GM19468 (cell line): ENCODE results near the gene KDM5A.
"Not testable (repeated sequence)": the region's sequence is repeated elsewhere in the genome, so short reads cannot be mapped to it uniquely, and the experiment has no call there.

Source experiments
- ATAC-seq: cut with Tn5 transposase; IDR thresholded peaks from one replicate; pipeline ENCODE4 v1.9.1; 2021; ENCODE audit warnings: mild to moderate bottlenecking, moderate library complexity, moderate number of reproducible peaks; ENCODE audit not compliant: unreplicated experiment; ENCODE audit errors: extremely low read depth

KDM5A gene

GRCh38 chr12:252636-253035, 136.5 kb downstream of the KDM5A start:
- ATAC-seq, result no peak

- ATAC-seq, result no peak
These were observed 141.8 kb downstream of the KDM5A start for GRCh38 chr12:247271-247670.

DNA sequence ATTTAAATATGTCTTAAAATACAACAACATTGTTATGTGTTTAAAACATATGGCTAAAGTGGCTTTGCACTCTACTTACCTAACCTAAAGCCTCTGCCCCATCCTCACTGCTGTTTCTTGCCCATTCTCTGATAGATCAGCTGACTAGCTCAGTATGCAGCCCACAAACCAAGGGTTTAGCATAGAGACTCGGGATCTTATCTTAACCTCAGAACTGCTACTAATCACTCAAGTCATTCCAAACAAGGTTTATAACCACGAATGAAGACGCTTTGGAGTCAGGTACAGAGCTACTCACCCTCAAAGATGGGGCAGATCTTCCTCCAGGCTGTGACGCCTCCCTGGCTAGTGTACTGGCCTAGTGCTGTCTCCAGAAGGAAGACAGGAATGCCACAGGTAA, 145.7 kb downstream of the KDM5A start:
- no peak for ATAC-seq

DNA sequence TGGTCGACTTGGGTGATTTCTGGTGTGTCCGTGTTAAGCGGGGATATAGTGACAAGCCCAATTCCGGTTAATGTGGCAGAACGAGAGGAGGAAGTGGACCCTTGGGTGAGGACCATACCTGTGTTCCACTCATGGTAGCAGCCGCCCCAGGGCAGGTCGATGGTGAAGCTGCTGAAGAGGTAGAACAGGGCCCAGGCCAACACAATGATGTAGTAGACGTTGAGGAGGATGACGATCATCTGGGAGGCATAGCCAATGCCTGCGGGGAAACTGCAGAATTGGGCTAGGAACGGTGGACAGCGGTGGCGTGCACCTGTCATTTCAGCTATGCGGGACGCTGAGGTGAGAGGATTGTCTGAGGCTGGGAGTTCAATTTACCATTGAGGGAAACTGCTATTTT, 146.6 kb downstream of the KDM5A start:
- ATAC-seq, result no peak

- ATAC-seq, result no peak
These were observed 147.9 kb downstream of the KDM5A start for GRCh38 chr12:241266-241665.

- no peak for ATAC-seq
These were observed 148.6 kb downstream of the KDM5A start for GRCh38 chr12:240566-240965.

- no peak for ATAC-seq
These were observed 150.3 kb downstream of the KDM5A start for GRCh38 chr12:238736-239398.

- no peak for ATAC-seq
These were observed 151.0 kb downstream of the KDM5A start for GRCh38 chr12:238116-238515.

DNA sequence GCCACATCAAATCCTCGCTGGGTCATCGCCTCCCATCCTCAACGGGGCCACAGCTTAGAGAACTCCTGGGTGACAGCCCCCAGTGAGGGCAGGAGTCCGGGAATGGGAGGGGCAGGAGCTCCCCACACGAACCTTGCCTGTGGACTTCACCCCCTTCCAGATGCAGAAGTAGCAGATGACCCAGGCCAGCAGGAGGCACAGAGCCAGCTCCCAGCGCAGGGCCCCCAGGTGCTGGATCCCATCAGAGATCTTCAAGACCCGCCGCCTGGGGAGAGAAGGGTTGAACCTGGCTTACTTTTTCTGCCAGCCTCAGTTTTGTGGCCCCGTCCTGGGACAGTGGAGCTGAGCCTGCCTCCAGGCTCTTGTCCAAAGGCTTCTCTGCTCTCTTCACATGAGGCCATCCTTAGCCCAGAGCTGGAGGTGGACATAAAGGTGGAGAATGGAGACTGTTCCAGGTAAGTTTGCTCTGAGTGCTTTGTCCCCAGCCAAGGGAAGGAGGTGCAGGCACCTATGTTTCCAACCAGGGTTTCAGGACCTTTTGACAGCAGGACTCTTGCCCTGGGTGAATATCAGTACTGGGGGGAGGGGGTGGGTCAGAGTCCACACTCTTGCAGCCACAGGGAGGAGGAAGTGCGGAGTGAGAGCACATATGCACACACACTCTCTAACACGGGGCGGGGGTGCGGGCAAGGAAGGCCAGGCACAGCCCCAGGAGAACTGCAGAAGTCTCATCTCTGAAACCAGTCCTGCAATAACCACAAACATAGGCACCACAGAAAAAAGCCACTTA, 151.9 kb downstream of the KDM5A start:
- no peak for ATAC-seq

GRCh38 chr12:236445-236844, 152.7 kb downstream of the KDM5A start:
- ATAC-seq, result no peak

DNA sequence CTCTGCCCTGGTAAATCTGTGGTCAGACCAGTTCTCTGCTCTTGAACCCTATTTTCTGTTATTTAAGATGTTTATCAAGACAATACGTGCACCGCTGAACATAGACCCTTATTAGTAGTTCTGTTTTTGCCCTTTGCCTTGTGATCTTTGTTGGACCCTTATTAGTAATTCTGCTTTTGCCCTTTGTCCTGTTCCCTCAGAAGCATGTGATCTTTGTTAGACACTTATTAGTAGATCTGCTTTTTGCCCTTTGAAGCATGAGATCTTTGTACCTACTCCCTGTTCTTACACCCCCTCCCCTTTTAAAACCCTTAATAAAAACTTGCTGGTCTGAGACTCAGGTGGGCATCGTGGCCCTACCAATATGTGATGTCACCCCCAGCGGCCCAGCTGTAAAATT, 153.2 kb downstream of the KDM5A start:
- not testable (repeated sequence) for ATAC-seq

- ATAC-seq, result no peak
These were observed 154.2 kb downstream of the KDM5A start for GRCh38 chr12:234891-235415.

- no peak for ATAC-seq
These were observed 155.1 kb downstream of the KDM5A start for GRCh38 chr12:234019-234418.

DNA sequence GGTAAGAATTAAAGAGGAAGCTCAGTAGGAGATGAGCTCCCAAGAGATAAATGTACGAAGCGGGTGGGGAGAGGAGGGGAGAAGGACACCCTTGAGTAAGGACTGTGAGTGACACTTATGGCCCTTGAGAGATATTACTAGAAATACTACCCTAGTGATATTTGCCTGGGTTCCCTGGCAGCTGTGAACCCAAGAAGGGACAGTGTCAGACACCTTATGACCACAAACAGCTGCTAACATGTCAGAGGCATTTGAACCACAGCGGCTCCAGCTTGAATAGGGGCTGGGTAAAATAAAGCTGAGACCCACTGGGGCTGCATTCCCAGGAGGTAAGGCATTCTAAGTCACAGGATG, 155.5 kb downstream of the KDM5A start:
- ATAC-seq, result no peak

DNA sequence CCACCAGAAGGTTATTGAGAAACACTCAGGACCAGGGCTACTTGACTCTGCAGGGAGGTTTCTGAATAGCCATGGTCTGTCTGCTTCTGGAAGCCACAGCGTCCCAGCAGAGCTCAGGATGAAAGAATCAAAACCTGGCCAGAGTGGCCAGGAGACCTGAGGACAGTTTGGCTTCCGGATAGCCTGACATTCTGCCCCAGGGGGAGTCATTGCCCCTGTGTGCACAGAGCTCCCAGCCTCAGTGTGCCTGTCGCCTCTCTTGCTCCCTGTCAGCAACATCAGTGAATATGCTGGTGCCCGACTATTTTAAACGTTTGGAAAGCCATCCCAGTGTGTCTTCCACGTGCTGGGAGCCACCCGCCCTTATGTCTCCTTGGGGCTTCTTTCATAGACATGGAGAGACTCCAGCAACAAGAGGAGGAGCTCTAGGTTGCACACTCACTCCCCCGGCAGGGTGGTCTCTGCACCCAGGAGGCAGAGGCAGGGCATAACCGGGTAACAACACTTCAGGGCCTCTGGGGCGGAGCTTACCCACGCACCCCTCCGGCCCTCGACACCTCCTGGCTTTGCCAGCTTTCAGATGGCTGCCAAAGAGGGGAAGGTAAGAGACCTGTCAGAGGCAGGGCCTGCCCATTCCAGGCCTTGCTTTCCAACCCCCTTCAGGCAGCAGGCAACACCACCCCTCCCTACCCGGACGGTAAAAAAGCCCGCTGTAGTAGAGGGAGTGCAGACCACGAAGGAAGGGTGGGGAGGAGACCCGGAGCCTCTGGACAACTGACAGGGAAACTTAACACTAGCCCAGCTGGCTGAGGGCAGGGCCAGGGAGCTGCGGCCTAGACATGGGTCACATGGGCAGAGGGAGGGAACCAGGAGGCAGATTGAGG, 156.1 kb downstream of the KDM5A start:
- no peak for ATAC-seq

- ATAC-seq, result no peak
These were observed 158.0 kb downstream of the KDM5A start for GRCh38 chr12:230925-231671.
